HFF-Myc (cell line): Measurements from ENCODE around the gene TFG.

Experiments used
- DNase-seq: peaks from one replicate; pipeline ENCODE4 v3.0.0-alpha.2; 2011; ENCODE audit warnings: low read depth; ENCODE audit errors: extremely low read depth
- H3K4me3 ChIP-seq: replicated peaks from 2 replicates; pipeline ENCODE4 v1.5.1; 2011; ENCODE audit warnings: low read depth, mild to moderate bottlenecking, control low read depth, low read length
- TF ChIP-seq, protein P1 (sequence below): IDR thresholded peaks from 2 replicates; pipeline ENCODE4 v1.5.1; 2012; ENCODE audit warnings: mild to moderate bottlenecking, low read depth, low read length, control low read depth; ENCODE audit errors: missing control alignments

TFG gene

DNA sequence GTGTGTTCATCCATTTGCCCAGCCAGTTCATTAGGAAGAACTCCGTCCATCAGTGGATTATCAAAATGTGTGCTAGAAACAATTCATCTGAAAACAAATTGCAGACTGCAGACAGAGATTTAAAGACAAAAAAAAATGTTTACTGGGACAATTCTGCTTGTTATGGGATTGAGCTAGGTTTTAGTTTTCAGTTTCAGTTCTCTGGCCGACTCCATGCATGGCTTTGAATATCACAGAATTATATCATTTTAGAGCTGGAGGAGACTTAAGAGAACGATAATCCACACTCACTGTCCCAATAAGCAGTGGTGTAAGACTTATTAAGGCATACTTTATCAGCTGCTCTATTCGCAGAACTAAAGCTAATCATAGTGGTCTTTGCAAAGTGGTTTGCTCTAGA, 51.1 kb downstream of the TFG start:
- TF ChIP-seq, protein P1, sequence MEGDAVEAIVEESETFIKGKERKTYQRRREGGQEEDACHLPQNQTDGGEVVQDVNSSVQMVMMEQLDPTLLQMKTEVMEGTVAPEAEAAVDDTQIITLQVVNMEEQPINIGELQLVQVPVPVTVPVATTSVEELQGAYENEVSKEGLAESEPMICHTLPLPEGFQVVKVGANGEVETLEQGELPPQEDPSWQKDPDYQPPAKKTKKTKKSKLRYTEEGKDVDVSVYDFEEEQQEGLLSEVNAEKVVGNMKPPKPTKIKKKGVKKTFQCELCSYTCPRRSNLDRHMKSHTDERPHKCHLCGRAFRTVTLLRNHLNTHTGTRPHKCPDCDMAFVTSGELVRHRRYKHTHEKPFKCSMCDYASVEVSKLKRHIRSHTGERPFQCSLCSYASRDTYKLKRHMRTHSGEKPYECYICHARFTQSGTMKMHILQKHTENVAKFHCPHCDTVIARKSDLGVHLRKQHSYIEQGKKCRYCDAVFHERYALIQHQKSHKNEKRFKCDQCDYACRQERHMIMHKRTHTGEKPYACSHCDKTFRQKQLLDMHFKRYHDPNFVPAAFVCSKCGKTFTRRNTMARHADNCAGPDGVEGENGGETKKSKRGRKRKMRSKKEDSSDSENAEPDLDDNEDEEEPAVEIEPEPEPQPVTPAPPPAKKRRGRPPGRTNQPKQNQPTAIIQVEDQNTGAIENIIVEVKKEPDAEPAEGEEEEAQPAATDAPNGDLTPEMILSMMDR, result no peak
- no peak for DNase-seq

DNA sequence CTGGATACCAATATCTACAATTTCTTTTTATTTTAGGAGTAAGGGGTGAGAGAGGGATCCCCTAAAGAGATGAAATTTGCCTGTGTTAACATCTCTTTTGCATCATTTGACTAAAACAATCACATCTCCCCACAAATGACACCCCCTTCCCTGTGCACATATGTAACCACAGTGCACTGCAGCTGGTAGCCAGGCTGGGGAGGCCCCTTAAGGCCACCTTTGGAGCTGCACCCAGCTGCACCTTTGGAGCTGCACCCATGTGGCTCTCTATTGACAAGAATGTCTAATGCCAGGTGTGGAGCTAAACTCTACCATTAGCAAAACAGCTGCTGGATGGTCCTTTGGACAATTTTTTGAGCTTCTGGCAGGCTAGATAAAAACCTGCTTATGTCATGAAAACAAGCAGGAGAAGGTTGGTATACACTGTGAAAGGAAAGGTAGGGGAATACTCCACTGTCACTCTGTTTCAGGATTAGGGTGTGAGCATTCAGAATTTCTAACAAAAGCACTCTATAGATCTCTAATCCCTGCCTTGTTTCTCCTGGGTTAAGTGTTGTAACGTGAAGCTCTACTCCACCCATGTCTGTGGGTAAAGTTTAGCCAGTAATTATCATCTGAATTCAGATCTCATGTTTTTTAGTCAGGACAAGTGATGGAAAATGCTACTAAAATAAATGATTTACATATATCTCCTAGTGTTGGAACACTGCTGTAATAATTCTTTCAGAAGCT, 52.1 kb downstream of the TFG start:
- DNase-seq, result no peak
- TF ChIP-seq, protein P1, result no peak
- H3K4me3 ChIP-seq, result no peak overlapping the region

More for the DNA sequence above, 51.1 kb downstream of the TFG start:
- H3K4me3 ChIP-seq, result no peak overlapping the region

DNA sequence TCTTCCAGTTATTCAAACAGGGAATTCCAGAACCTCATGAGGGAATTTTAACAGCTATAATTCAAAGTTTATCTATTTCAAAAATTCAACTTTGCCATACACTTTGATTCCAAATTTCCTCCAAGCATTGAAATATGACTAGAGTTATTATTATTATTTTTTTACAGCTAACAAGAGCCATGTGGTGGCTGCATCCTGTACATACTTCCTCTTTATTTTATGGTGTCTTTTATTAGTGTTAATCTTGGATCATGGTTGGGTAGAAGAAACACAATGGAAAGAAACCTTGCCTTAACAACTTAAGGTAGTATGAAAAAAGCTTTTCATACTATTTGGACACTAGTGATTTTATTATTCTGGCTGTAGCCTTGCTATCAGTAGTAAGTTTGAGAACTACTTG, 52.7 kb downstream of the TFG start:
- no peak for DNase-seq
- H3K4me3 ChIP-seq, result no peak overlapping the region
- TF ChIP-seq, protein P1, result no peak

DNA sequence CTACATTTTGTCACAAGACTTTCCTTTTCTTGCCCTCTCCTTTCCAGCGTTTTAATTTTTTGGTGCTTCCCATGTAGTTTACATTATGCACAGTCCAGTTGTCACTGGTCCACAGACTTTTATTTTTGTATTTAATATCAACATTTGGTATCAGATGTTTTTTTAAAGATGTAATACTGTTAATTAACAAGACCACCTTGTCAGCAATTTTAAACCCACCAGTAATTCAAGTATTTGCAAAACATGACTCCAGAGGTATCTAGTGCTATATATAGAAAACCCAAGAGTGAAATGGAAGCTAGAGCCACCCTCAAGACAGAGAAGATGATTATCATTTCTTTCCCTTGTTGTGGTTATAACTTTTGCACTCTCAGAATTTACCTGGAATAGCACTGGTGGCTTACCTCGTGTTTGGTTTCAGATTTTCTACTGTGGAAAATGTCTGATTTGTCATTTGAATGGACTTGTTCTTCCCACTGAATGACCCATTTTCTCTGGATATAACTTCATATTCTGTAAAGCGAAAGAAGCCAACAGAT, 56.2 kb downstream of the TFG start:
- DNase-seq, result no peak
- no peak overlapping the region for H3K4me3 ChIP-seq
- TF ChIP-seq, protein P1, result no peak

DNA sequence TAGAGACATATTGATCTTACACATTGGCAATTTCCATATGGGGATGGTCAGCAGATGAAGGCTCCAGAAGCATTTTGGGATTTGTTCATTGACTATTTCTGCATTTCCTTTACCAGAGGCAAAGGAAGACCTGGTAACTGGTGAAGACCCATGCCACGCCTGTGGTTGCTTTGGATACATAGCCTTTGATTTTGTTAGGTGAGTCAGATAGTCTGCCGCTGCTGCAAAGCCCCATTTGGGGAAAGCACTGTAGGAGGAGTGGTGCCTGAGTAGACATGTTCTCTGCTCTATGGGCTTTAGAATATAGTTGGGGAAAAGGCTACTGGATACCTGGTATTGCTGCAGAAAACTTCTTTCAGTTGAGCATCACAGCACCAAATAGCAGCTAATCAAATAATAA, 56.8 kb downstream of the TFG start:
- H3K4me3 ChIP-seq, result no peak overlapping the region
- TF ChIP-seq, protein P1, result no peak
- no peak for DNase-seq

DNA sequence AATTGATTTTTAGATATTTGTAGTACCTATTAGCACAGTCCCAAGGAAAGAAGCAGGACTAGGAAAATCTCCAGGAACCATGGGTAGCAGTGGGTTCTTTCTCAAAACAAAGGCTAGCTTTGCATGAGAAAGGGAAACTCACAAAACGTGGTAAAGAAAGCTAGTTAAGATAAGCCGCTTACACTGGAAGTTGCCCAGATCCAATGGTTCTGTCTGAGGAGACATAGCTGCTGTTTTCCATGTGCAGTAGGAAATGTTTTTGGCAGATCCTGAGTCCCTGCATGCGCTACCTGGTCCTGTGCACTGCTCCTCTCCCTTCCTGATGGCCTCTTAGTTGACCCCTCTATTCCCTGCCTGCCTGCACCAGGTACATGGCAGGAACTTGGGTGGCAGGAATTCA, 60.4 kb downstream of the TFG start:
- no peak overlapping the region for H3K4me3 ChIP-seq
- TF ChIP-seq, protein P1, result no peak
- no peak for DNase-seq

DNA sequence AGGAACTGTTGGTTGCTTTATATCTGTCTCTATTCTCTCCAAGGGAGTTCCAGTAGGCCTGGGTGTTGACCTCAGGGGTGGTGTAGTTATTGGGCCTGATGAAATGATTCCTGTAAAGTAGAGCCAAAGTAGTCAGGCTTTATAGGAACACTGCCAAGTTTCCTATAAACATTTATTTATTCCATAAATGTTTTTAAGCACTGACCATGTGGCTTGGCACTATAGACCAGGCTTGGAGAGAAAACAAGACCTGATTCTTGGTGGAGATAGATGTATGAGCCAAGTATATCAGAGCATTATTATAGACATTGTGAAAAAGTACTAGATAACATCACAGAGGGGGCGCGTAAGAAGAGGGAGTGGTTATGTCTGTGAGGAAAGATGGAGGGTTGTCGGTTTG, 65.9 kb downstream of the TFG start:
- H3K4me3 ChIP-seq, result no peak overlapping the region
- TF ChIP-seq, protein P1, result no peak
- no peak for DNase-seq
